ENCODE measurements around the gene EVC2. TPM values are rescaled to one million over a fixed set of nuclear protein-coding genes. Genes with fewer than 3 reads are reported as not detected.

Gene EVC2
- total RNA-seq, 3 donors from 2014 or later: 16.0 to 19.5 (median 17.7) TPM

- Histone ChIP-seq H3K27ac (no peak overlapping the region), H3K27me3 (no peaks in the 10 kb centered on the region), H3K4me1 (no peaks in the 10 kb centered on the region), H3K9me3 (no peaks in the 10 kb centered on the region), H3K36me3 (peaks cover 3% of the 10 kb centered on the region), H3K4me3 (no peak overlapping the region)
- TF ChIP-seq POLR2AphosphoS5 (IDR thresholded peaks at IDR 0.05): no peak
- TF ChIP-seq POLR2A (IDR thresholded peaks at IDR 0.05): no peak
- TF ChIP-seq CTCF (IDR thresholded peaks at IDR 0.05): no peak
- intact Hi-C loops (cut with DNase I; ENCODE audit: low total_unique reads): no loop called here
- no peak for DNase-seq (ENCODE audit: low spot score in 2 of 2)
Observed at GRCh38 chr4:5696341-5696740, 12.0 kb downstream of the EVC2 start.

- no peak for TF ChIP-seq POLR2AphosphoS5 (IDR thresholded peaks at IDR 0.05)
- TF ChIP-seq POLR2A (IDR thresholded peaks at IDR 0.05): no peak
- no peak for TF ChIP-seq CTCF (IDR thresholded peaks at IDR 0.05)
- no peaks in the 10 kb centered on the region for H3K9me3 ChIP-seq
- peaks cover 3% of the 10 kb centered on the region for H3K36me3 ChIP-seq
- no peak for DNase-seq (ENCODE audit: low spot score in 2 of 2)
- no peaks in the 10 kb centered on the region for H3K4me1 ChIP-seq
- H3K27me3 ChIP-seq: no peaks in the 10 kb centered on the region
- no peak overlapping the region for H3K4me3 ChIP-seq
- intact Hi-C loops (cut with DNase I; ENCODE audit: low total_unique reads): no loop called here
- H3K27ac ChIP-seq: no peak overlapping the region
Observed at GRCh38 chr4:5693871-5694270, 14.5 kb downstream of the EVC2 start.

- no peaks in the 10 kb centered on the region for H3K4me1 ChIP-seq
- no peak for TF ChIP-seq CTCF (IDR thresholded peaks at IDR 0.05)
- TF ChIP-seq POLR2AphosphoS5 (IDR thresholded peaks at IDR 0.05): no peak
- no peak for TF ChIP-seq POLR2A (IDR thresholded peaks at IDR 0.05)
- no peak overlapping the region for H3K4me3 ChIP-seq
- H3K36me3 ChIP-seq: peaks cover 12% of the 10 kb centered on the region
- no peak for DNase-seq (ENCODE audit: low spot score in 2 of 2)
- no peaks in the 10 kb centered on the region for H3K9me3 ChIP-seq
- intact Hi-C loops (cut with DNase I; ENCODE audit: low total_unique reads): no loop called here
- H3K27me3 ChIP-seq: no peaks in the 10 kb centered on the region
- H3K27ac ChIP-seq: no peak overlapping the region
Observed at GRCh38 chr4:5691491-5692132, 16.7 kb downstream of the EVC2 start.

- Histone ChIP-seq H3K9me3 (no peaks in the 10 kb centered on the region), H3K27ac (no peak overlapping the region), H3K4me1 (no peaks in the 10 kb centered on the region), H3K27me3 (no peaks in the 10 kb centered on the region), H3K4me3 (no peak overlapping the region), H3K36me3 (peaks cover 9% of the 10 kb centered on the region)
- no peak for DNase-seq (ENCODE audit: low spot score in 2 of 2)
- no peak for TF ChIP-seq POLR2AphosphoS5 (IDR thresholded peaks at IDR 0.05)
- TF ChIP-seq POLR2A (IDR thresholded peaks at IDR 0.05): no peak
- no peak for TF ChIP-seq CTCF (IDR thresholded peaks at IDR 0.05)
- intact Hi-C loops (cut with DNase I; ENCODE audit: low total_unique reads): no loop called here
Observed at GRCh38 chr4:5689065-5689464, 19.3 kb downstream of the EVC2 start.

GRCh38 chr4:5686338-5686737 is 22.0 kb downstream of the EVC2 start:
- Histone ChIP-seq H3K36me3 (peaks cover 9% of the 10 kb centered on the region), H3K27ac (no peak overlapping the region), H3K4me3 (no peak overlapping the region), H3K4me1 (no peaks in the 10 kb centered on the region), H3K27me3 (no peaks in the 10 kb centered on the region), H3K9me3 (no peaks in the 10 kb centered on the region)
- DNase-seq (ENCODE audit: low spot score in 2 of 2): no peak
- TF ChIP-seq POLR2AphosphoS5 (IDR thresholded peaks at IDR 0.05): no peak
- TF ChIP-seq POLR2A (IDR thresholded peaks at IDR 0.05): no peak
- no peak for TF ChIP-seq CTCF (IDR thresholded peaks at IDR 0.05)
- intact Hi-C loops (cut with DNase I; ENCODE audit: low total_unique reads): no loop called here
